Epidermal melanocyte (primary cell): ENCODE data around the gene ZBTB25.

ENCODE experiments used
- DNase-seq: peaks from one replicate; pipeline ENCODE4 v3.0.0; 2011; ENCODE audit warnings: low spot score; ENCODE audit not compliant: insufficient read length

The ZBTB25 gene

GRCh38 chr14:64444140-64444539 lies 59.5 kb downstream of the ZBTB25 start:
- no peak for DNase-seq

GRCh38 chr14:64442300-64442988 lies 61.2 kb downstream of the ZBTB25 start:
- no peak for DNase-seq

GRCh38 chr14:64440494-64440893 lies 63.1 kb downstream of the ZBTB25 start:
- DNase-seq, result no peak

GRCh38 chr14:64439141-64439540 lies 64.5 kb downstream of the ZBTB25 start:
- DNase-seq, result no peak

- DNase-seq, result peak; percentile 36
Measured at GRCh38 chr14:64438181-64438841, 65.3 kb downstream of the ZBTB25 start.

- no peak for DNase-seq
Measured at GRCh38 chr14:64434528-64434927, 69.1 kb downstream of the ZBTB25 start.

- no peak for DNase-seq
Measured at GRCh38 chr14:64423987-64424386, 79.7 kb downstream of the ZBTB25 start.

- DNase-seq, result no peak
Measured at GRCh38 chr14:64422756-64423155, 80.9 kb downstream of the ZBTB25 start.

GRCh38 chr14:64422005-64422404 lies 81.6 kb downstream of the ZBTB25 start:
- DNase-seq, result no peak

GRCh38 chr14:64421166-64421565 lies 82.5 kb downstream of the ZBTB25 start:
- DNase-seq, result no peak

- no peak for DNase-seq
Measured at GRCh38 chr14:64419003-64419402, 84.6 kb downstream of the ZBTB25 start.

GRCh38 chr14:64417771-64418125 lies 85.9 kb downstream of the ZBTB25 start:
- DNase-seq, result no peak

GRCh38 chr14:64417055-64417770 lies 86.4 kb downstream of the ZBTB25 start:
- DNase-seq, result no peak

- no peak for DNase-seq
Measured at GRCh38 chr14:64416348-64416932, 87.2 kb downstream of the ZBTB25 start.

- no peak for DNase-seq
Measured at GRCh38 chr14:64412237-64412636, 91.4 kb downstream of the ZBTB25 start.

- DNase-seq, result no peak
Measured at GRCh38 chr14:64411001-64411400, 92.6 kb downstream of the ZBTB25 start.

- DNase-seq, result no peak
Measured at GRCh38 chr14:64410084-64410774, 93.4 kb downstream of the ZBTB25 start.

GRCh38 chr14:64409126-64409920 lies 94.3 kb downstream of the ZBTB25 start:
- DNase-seq, result no peak

GRCh38 chr14:64407329-64407728 lies 96.3 kb downstream of the ZBTB25 start:
- no peak for DNase-seq

GRCh38 chr14:64405295-64405694 lies 98.3 kb downstream of the ZBTB25 start:
- DNase-seq, result no peak

- no peak for DNase-seq
Measured at GRCh38 chr14:64401949-64402348, 101.7 kb downstream of the ZBTB25 start.
